ENCODE results near the gene FCRL3.
"Not testable (repeated sequence)": the region's sequence is repeated elsewhere in the genome, so short reads cannot be mapped to it uniquely, and the experiment has no call there.

Gene FCRL3

GRCh38 chr1:157700732-157701131 lies at the start of gene FCRL3:
Gene FCRL3 (minus strand): TSS chr1:157700769. CDS start chr1:157700489, 280 bp downstream.
- no peak for DNase-seq (ENCODE audit: low read depth, low spot score)

- DNase-seq (ENCODE audit: low read depth, low spot score), result no peak
Observed at GRCh38 chr1:157748262-157748817, 47.8 kb upstream of the FCRL3 start.

- peak; percentile 24 for DNase-seq (ENCODE audit: low read depth, low spot score)
Observed at GRCh38 chr1:157739229-157739901, 38.8 kb upstream of the FCRL3 start.

GRCh38 chr1:157735991-157736390 lies 35.4 kb upstream of the FCRL3 start:
- DNase-seq (ENCODE audit: low read depth, low spot score), result not testable (repeated sequence)

- no peak for DNase-seq (ENCODE audit: low read depth, low spot score)
Observed at GRCh38 chr1:157734321-157734720, 33.8 kb upstream of the FCRL3 start.

- no peak for DNase-seq (ENCODE audit: low read depth, low spot score)
Observed at GRCh38 chr1:157732755-157733154, 32.2 kb upstream of the FCRL3 start.

GRCh38 chr1:157725221-157725577 lies 24.6 kb upstream of the FCRL3 start:
- DNase-seq (ENCODE audit: low read depth, low spot score), result no peak

- no peak for DNase-seq (ENCODE audit: low read depth, low spot score)
Observed at GRCh38 chr1:157724537-157725220, 24.1 kb upstream of the FCRL3 start.

GRCh38 chr1:157723157-157723556 lies 22.6 kb upstream of the FCRL3 start:
- no peak for DNase-seq (ENCODE audit: low read depth, low spot score)

GRCh38 chr1:157721985-157722384 lies 21.4 kb upstream of the FCRL3 start:
- DNase-seq (ENCODE audit: low read depth, low spot score), result no peak

- no peak for DNase-seq (ENCODE audit: low read depth, low spot score)
Observed at GRCh38 chr1:157715736-157716135, 15.2 kb upstream of the FCRL3 start.

GRCh38 chr1:157711802-157712201 lies 11.2 kb upstream of the FCRL3 start:
- DNase-seq (ENCODE audit: low read depth, low spot score), result no peak

- DNase-seq (ENCODE audit: low read depth, low spot score), result no peak
Observed at GRCh38 chr1:157704878-157705277, 4.3 kb upstream of the FCRL3 start.

GRCh38 chr1:157703981-157704380 lies 3.4 kb upstream of the FCRL3 start:
- no peak for DNase-seq (ENCODE audit: low read depth, low spot score)

- DNase-seq (ENCODE audit: low read depth, low spot score), result no peak
Observed at GRCh38 chr1:157702308-157702825, 1.8 kb upstream of the FCRL3 start.

- DNase-seq (ENCODE audit: low read depth, low spot score), result no peak
Observed at GRCh38 chr1:157700305-157700704, 264 bp downstream of the FCRL3 start.

- DNase-seq (ENCODE audit: low read depth, low spot score), result no peak
Observed at GRCh38 chr1:157697781-157698569, 2.6 kb downstream of the FCRL3 start.

- DNase-seq (ENCODE audit: low read depth, low spot score), result no peak
Observed at GRCh38 chr1:157696966-157697628, 3.5 kb downstream of the FCRL3 start.

- no peak for DNase-seq (ENCODE audit: low read depth, low spot score)
Observed at GRCh38 chr1:157695417-157695816, 5.2 kb downstream of the FCRL3 start.

GRCh38 chr1:157691285-157691920 lies 9.2 kb downstream of the FCRL3 start:
- DNase-seq (ENCODE audit: low read depth, low spot score), result peak; percentile 26
